SK-MEL-5 (cell line): ENCODE data around the gene MYOZ1. TPM values are rescaled to one million over a fixed set of nuclear protein-coding genes. Genes with fewer than 3 reads are reported as not detected.
A peak's percentile ranks its signal among the peaks of the same experiment; 100 is the strongest.
"Not testable (repeated sequence)": the region's sequence is repeated elsewhere in the genome, so short reads cannot be mapped to it uniquely, and the experiment has no call there.

ENCODE experiments used
- DNase-seq: peaks from one replicate; pipeline ENCODE4 v3.0.0-alpha.2; 2016; ENCODE audit warnings: low read depth, low spot score
- in situ Hi-C: cut with HindIII; loops from 2 replicates; pipeline ENCODE4 v1.10.0; 2016; ENCODE audit warnings: low sequenced_read_pairs, high pct_unique_total_duplicates, low pct_unique_long_range_greater_than_20kb
- total RNA-seq: library from RNA; depleted of rRNA; stranded (reverse); fragments of >200 nt; shearing (Covaris generic); gene quantifications from 2 replicates; pipeline ENCODE4 v1.2.3, GENCODE V29; 2014

Gene MYOZ1
- total RNA-seq, 1 experiment from 2014 or later: 0.21 TPM

GRCh38 chr10:73625004-73625883, 16.0 kb downstream of the MYOZ1 start:
- in situ Hi-C loops: no loop called here
- DNase-seq: peak; percentile 41

GRCh38 chr10:73623056-73623455, 18.2 kb downstream of the MYOZ1 start:
- no peak for DNase-seq
- in situ Hi-C loops: no loop called here

- DNase-seq, in situ Hi-C loops: not testable (repeated sequence)
Measured at GRCh38 chr10:73620974-73621373, 20.3 kb downstream of the MYOZ1 start.

- in situ Hi-C loops, DNase-seq: not testable (repeated sequence)
Measured at GRCh38 chr10:73617143-73617542, 24.1 kb downstream of the MYOZ1 start.

- no peak for DNase-seq
- in situ Hi-C loops: no loop called here
Measured at GRCh38 chr10:73614720-73615119, 26.6 kb downstream of the MYOZ1 start.

- no peak for DNase-seq
- in situ Hi-C loops: no loop called here
Measured at GRCh38 chr10:73609116-73609515, 32.2 kb downstream of the MYOZ1 start.

- DNase-seq: no peak
Measured at GRCh38 chr10:73601486-73601921, 39.8 kb downstream of the MYOZ1 start.

GRCh38 chr10:73597346-73597745, 43.9 kb downstream of the MYOZ1 start:
- in situ Hi-C loops: no loop called here
- DNase-seq: no peak

More at GRCh38 chr10:73601486-73601921, 39.8 kb downstream of the MYOZ1 start:
- in situ Hi-C loops: no loop called here

GRCh38 chr10:73593812-73594211, 47.5 kb downstream of the MYOZ1 start:
- DNase-seq: no peak
- in situ Hi-C loops: no loop called here

- no peak for DNase-seq
- in situ Hi-C loops: no loop called here
Measured at GRCh38 chr10:73593110-73593509, 48.2 kb downstream of the MYOZ1 start.

- DNase-seq: peak; percentile 89
- in situ Hi-C loops: no loop called here
Measured at GRCh38 chr10:73591935-73592699, 49.2 kb downstream of the MYOZ1 start.

GRCh38 chr10:73590881-73591799, 50.1 kb downstream of the MYOZ1 start, which contains the start of gene USP54:
TSS of gene USP54 (minus strand) at chr10:73591342. CDS start at chr10:73575658, 15,684 bp downstream.
- peak; percentile 96 for DNase-seq
- in situ Hi-C loops: no loop called here

GRCh38 chr10:73589563-73590126, 51.6 kb downstream of the MYOZ1 start:
- DNase-seq: peak; percentile 74
- in situ Hi-C loops: no loop called here

- no peak for DNase-seq
- in situ Hi-C loops: no loop called here
Measured at GRCh38 chr10:73588656-73589055, 52.6 kb downstream of the MYOZ1 start.

- no peak for DNase-seq
Measured at GRCh38 chr10:73586583-73586984, 54.7 kb downstream of the MYOZ1 start.

GRCh38 chr10:73585327-73585726, 55.9 kb downstream of the MYOZ1 start:
- in situ Hi-C loops: no loop called here
- DNase-seq: no peak

More at GRCh38 chr10:73586583-73586984, 54.7 kb downstream of the MYOZ1 start:
- in situ Hi-C loops: no loop called here

- in situ Hi-C loops: no loop called here
Measured at GRCh38 chr10:73584737-73585136, 56.5 kb downstream of the MYOZ1 start.

More at GRCh38 chr10:73584737-73585136, 56.5 kb downstream of the MYOZ1 start:
- no peak for DNase-seq
